Activated CD4-positive, alpha-beta memory T cell treated with anti-CD3 and anti-CD28 coated beads for 36 hours (primary cell): ENCODE results near the gene SLC13A5. TPM values are rescaled to one million over a fixed set of nuclear protein-coding genes. Genes with fewer than 3 reads are reported as not detected.
"Not testable (repeated sequence)": the region's sequence is repeated elsewhere in the genome, so short reads cannot be mapped to it uniquely, and the experiment has no call there.

Source experiments
- CTCF ChIA-PET: fragments of 350-600 bp; sonication (Branson Sonifier 250); formaldehyde crosslinking; loops from one replicate; lab custom pipeline; 2021; ENCODE audit warnings: antibody characterized with exemption, inconsistent platforms; lab: Charles Lee
- POLR2A ChIA-PET: fragments of 350-600 bp; sonication (Branson Sonifier 250); formaldehyde crosslinking; loops from one replicate; lab custom pipeline; 2021; ENCODE audit warnings: antibody characterized with exemption; lab: Charles Lee
- DNase-seq: peaks from one replicate; pipeline ENCODE4 v3.0.0-alpha.2; 2020
- H3K27ac Mint-ChIP-seq: one replicate; pipeline ENCODE4 v1.8.0; 2021; ENCODE audit warnings: mixed read lengths
- H3K27me3 Mint-ChIP-seq: one replicate; pipeline ENCODE4 v1.8.0; 2021; ENCODE audit warnings: mixed read lengths
- H3K36me3 Mint-ChIP-seq: one replicate; pipeline ENCODE4 v1.8.0; 2021; ENCODE audit warnings: mixed read lengths
- H3K4me1 Mint-ChIP-seq: one replicate; pipeline ENCODE4 v1.8.0; 2021; ENCODE audit warnings: low read depth, mixed read lengths
- H3K4me3 Mint-ChIP-seq: one replicate; pipeline ENCODE4 v1.8.0; 2021; ENCODE audit warnings: mild to moderate bottlenecking, mixed read lengths
- H3K9me3 Mint-ChIP-seq: one replicate; pipeline ENCODE4 v1.8.0; 2021; ENCODE audit warnings: mixed read lengths
- intact Hi-C: fragments of 100-400 bp; cut with micrococcal nuclease; formaldehyde crosslinking; loops from one replicate; pipeline ENCODE4 v1.15.1; 2023
- total RNA-seq, 2 experiments: library from RNA; stranded (reverse); gene quantifications; one replicate each; pipeline ENCODE4 v1.2.3, GENCODE V29; 2021

The SLC13A5 gene
- total RNA-seq, 2 experiments from 2014 or later: not detected

DNA sequence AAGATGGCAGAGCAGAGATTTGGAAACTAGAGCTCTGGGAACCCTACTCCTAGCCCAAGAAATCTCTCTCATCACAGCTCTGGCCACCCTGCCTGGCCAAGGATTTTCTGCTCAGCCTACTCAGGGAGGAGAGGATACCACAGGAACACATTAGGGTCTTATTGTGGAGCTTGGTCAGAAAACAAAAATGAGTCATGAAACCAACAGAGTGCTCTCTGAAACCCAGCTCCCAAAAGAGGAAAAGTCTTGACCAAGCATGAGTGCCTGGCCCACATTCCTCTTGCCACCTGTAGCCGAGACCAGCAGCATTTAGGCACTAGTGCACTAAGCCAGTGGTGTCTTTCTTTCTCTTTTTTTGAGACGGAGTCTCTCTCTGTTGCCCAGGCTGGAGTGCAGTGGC lies 18.1 kb downstream of the SLC13A5 start:
- H3K9me3 Mint-ChIP-seq: no peaks in the 10 kb centered on the region
- POLR2A ChIA-PET: no interaction called here

GRCh38 chr17:6691958-6692357 lies 21.2 kb downstream of the SLC13A5 start:
- POLR2A ChIA-PET: interaction anchor here (0.6 kb wide), 1 partner anchor 180 kb away, joined by 3 read pairs; no protein-coding TSS in a partner anchor
- H3K4me1 Mint-ChIP-seq, H3K9me3 Mint-ChIP-seq, intact Hi-C loops, H3K27ac Mint-ChIP-seq, DNase-seq, H3K4me3 Mint-ChIP-seq, H3K36me3 Mint-ChIP-seq: not testable (repeated sequence)
- peaks cover 36% of the 10 kb centered on the region for H3K27me3 Mint-ChIP-seq
- CTCF ChIA-PET: interaction anchor here (0.6 kb wide), 1 partner anchor 239 kb away, joined by 4 read pairs; no protein-coding TSS in a partner anchor

More for the DNA sequence above, 18.1 kb downstream of the SLC13A5 start:
- Mint-ChIP-seq H3K4me1 (no peaks in the 10 kb centered on the region), H3K4me3 (no peak overlapping the region), H3K27ac (no peak overlapping the region), H3K27me3 (peaks cover 28% of the 10 kb centered on the region), H3K36me3 (no peaks in the 10 kb centered on the region)
- no peak for DNase-seq
- CTCF ChIA-PET: no interaction called here
- intact Hi-C loops: no loop called here

GRCh38 chr17:6691546-6691945 lies 21.6 kb downstream of the SLC13A5 start:
- POLR2A ChIA-PET: interaction anchor here (0.6 to 1.1 kb wide), 2 partner anchors 180 to 186 kb away, joined by 3 read pairs; no protein-coding TSS in a partner anchor
- Mint-ChIP-seq H3K27me3 (peaks cover 37% of the 10 kb centered on the region), H3K4me1 (no peaks in the 10 kb centered on the region), H3K36me3 (no peaks in the 10 kb centered on the region), H3K27ac (no peak overlapping the region), H3K4me3 (no peak overlapping the region), H3K9me3 (no peaks in the 10 kb centered on the region)
- CTCF ChIA-PET: interaction anchor here (0.6 kb wide), 1 partner anchor 239 kb away, joined by 4 read pairs; no protein-coding TSS in a partner anchor
- intact Hi-C loops: no loop called here
- DNase-seq: no peak

GRCh38 chr17:6690641-6691040 lies 22.5 kb downstream of the SLC13A5 start:
- ChIA-PET POLR2A (interaction anchor here (1.1 kb wide), 1 partner anchor 187 kb away, joined by 3 read pairs; no protein-coding TSS in a partner anchor), CTCF (no interaction called here)
- Mint-ChIP-seq H3K36me3 (no peaks in the 10 kb centered on the region), H3K4me1 (no peaks in the 10 kb centered on the region), H3K4me3 (no peak overlapping the region), H3K27ac (no peak overlapping the region), H3K9me3 (no peaks in the 10 kb centered on the region), H3K27me3 (peaks cover 37% of the 10 kb centered on the region)
- no peak for DNase-seq
- intact Hi-C loops: no loop called here

GRCh38 chr17:6688944-6689343 lies 24.2 kb downstream of the SLC13A5 start:
- intact Hi-C loops: no loop called here
- Mint-ChIP-seq H3K4me3 (no peak overlapping the region), H3K9me3 (no peaks in the 10 kb centered on the region), H3K4me1 (no peaks in the 10 kb centered on the region), H3K27me3 (peaks cover 28% of the 10 kb centered on the region), H3K27ac (no peak overlapping the region), H3K36me3 (no peaks in the 10 kb centered on the region)
- ChIA-PET CTCF (no interaction called here), POLR2A (no interaction called here)
- DNase-seq: no peak

GRCh38 chr17:6686026-6686425 lies 27.1 kb downstream of the SLC13A5 start:
- no peaks in the 10 kb centered on the region for H3K9me3 Mint-ChIP-seq
- H3K27me3 Mint-ChIP-seq: peaks cover 20% of the 10 kb centered on the region
- no peak overlapping the region for H3K4me3 Mint-ChIP-seq
- DNase-seq: no peak
- ChIA-PET CTCF (interaction anchor here (0.6 kb wide), 1 partner anchor 141 kb away, joined by 3 read pairs; no protein-coding TSS in a partner anchor), POLR2A (no interaction called here)
- H3K36me3 Mint-ChIP-seq: no peaks in the 10 kb centered on the region
- no peak overlapping the region for H3K27ac Mint-ChIP-seq
- intact Hi-C loops: no loop called here
- no peaks in the 10 kb centered on the region for H3K4me1 Mint-ChIP-seq

- no peak overlapping the region for H3K4me3 Mint-ChIP-seq
- POLR2A ChIA-PET: no interaction called here
- CTCF ChIA-PET: interaction anchor here (0.6 kb wide), 1 partner anchor 142 kb away, joined by 3 read pairs; no protein-coding TSS in a partner anchor
- DNase-seq: no peak
- no peaks in the 10 kb centered on the region for H3K36me3 Mint-ChIP-seq
- intact Hi-C loops: no loop called here
- H3K27ac Mint-ChIP-seq: no peak overlapping the region
- H3K4me1 Mint-ChIP-seq: no peaks in the 10 kb centered on the region
- H3K27me3 Mint-ChIP-seq: peaks cover 20% of the 10 kb centered on the region
- H3K9me3 Mint-ChIP-seq: no peaks in the 10 kb centered on the region
Observed at GRCh38 chr17:6684881-6685767, 28.0 kb downstream of the SLC13A5 start.

- no peak overlapping the region for H3K27ac Mint-ChIP-seq
- no peaks in the 10 kb centered on the region for H3K36me3 Mint-ChIP-seq
- ChIA-PET POLR2A (interaction anchor here (0.6 kb wide), 1 partner anchor 248 kb away, joined by 3 read pairs; no protein-coding TSS in a partner anchor), CTCF (no interaction called here)
- peaks cover 21% of the 10 kb centered on the region for H3K27me3 Mint-ChIP-seq
- H3K9me3 Mint-ChIP-seq: no peaks in the 10 kb centered on the region
- no peaks in the 10 kb centered on the region for H3K4me1 Mint-ChIP-seq
- no peak overlapping the region for H3K4me3 Mint-ChIP-seq
- no peak for DNase-seq
- intact Hi-C loops: no loop called here
Observed at GRCh38 chr17:6684460-6684783, 28.7 kb downstream of the SLC13A5 start.

DNA sequence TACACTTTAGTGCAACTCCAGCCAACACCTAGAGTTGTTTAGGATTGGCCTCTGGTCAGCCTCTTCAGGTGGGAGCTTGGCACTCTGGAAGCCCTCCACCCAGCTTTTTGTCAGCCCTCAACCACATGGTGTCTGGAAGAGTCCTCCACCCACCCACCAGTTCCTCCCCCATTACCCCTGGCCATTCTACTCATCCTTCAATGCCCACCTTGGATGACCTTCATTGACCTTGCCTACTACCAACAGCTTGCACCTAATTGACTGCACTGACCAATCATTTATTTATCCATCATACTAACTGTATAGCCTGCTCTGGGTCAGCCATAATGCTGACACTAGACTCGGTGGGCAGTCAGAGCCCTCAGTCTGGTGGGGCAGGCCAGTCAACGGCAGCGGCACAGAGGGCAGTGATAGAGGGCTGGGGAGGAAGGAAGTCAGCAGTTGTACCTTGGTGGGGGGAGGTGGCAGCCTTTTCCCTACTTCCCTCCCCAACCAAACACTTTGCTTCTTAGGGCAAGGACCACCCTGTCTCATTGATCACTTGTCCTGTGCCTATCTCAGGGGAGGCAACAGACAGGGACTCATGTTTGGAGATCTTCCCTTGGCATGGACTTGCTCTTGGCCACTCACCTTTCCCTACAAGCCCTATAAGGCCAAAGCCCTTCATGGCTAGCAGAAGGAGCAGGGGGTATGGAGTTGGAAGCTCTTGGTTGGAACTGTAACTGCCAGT lies 29.3 kb downstream of the SLC13A5 start:
- no peaks in the 10 kb centered on the region for H3K9me3 Mint-ChIP-seq
- ChIA-PET POLR2A (interaction anchor here (0.6 kb wide), 1 partner anchor 248 kb away, joined by 3 read pairs; no protein-coding TSS in a partner anchor), CTCF (interaction anchor here (1.3 kb wide), 1 partner anchor 18 kb away, joined by 4 read pairs; no protein-coding TSS in a partner anchor)
- H3K27me3 Mint-ChIP-seq: peaks cover 21% of the 10 kb centered on the region
- no peak overlapping the region for H3K4me3 Mint-ChIP-seq
- DNase-seq: no peak
- intact Hi-C loops: no loop called here
- no peaks in the 10 kb centered on the region for H3K36me3 Mint-ChIP-seq
- no peaks in the 10 kb centered on the region for H3K4me1 Mint-ChIP-seq
- H3K27ac Mint-ChIP-seq: no peak overlapping the region

DNA sequence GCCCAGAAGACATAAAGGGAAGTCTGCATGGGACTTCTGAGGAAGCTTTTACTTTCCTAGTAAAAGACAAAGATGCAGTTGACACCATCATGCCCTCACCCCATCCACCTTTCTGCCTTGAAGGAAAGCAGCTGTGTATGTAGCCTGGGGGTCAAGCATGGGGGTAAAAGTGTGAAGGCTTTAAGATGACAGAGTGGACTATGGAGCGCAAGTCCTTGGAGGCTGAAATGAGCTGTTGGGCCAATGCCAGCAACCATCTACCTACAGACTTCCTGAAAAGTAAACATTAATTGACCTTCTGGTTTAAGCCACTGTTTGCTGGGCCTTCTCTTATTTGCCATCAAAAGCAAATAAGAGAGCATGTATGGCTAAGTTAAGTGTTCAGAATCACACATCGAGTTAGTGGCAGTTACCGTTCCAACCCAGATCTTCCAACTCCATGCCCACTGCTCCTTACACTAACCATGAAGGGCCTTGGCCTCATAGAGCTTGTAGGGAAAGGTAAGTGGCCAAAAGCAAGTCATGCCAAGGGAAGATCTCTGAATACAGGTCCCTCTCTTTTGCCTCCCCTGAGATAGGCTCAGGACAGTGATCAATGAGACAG lies 30.0 kb downstream of the SLC13A5 start:
- intact Hi-C loops: no loop called here
- Mint-ChIP-seq H3K4me3 (no peak overlapping the region), H3K27me3 (peaks cover 26% of the 10 kb centered on the region), H3K27ac (no peak overlapping the region), H3K9me3 (no peaks in the 10 kb centered on the region), H3K36me3 (no peaks in the 10 kb centered on the region), H3K4me1 (no peaks in the 10 kb centered on the region)
- ChIA-PET CTCF (interaction anchor here (1.3 kb wide), 1 partner anchor 17 kb away, joined by 4 read pairs; no protein-coding TSS in a partner anchor), POLR2A (no interaction called here)
- no peak for DNase-seq

DNA sequence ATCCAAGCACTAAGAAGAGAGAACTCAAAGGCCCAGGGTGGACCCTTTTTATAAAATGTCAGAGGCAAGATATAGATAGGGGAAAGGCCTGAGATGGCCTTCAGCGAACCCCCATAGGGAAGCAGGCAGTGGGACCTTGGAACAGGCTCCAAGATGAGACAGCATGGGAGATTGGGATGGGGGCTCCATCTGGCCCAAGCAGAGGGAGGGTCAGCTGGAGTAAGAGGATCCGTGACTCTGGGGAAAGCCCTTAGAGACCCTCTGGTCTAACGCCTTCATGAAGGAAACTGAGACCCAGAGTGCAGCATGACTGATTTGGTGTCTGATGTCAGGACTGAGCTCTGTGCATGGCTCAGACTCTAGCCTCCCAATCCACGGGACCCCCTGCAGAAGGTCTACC lies 30.8 kb downstream of the SLC13A5 start:
- POLR2A ChIA-PET: no interaction called here
- CTCF ChIA-PET: interaction anchor here (1.3 kb wide), 1 partner anchor 16 kb away, joined by 4 read pairs; no protein-coding TSS in a partner anchor
- no peaks in the 10 kb centered on the region for H3K36me3 Mint-ChIP-seq
- H3K27ac Mint-ChIP-seq: no peak overlapping the region
- H3K27me3 Mint-ChIP-seq: peaks cover 22% of the 10 kb centered on the region
- no peak overlapping the region for H3K4me3 Mint-ChIP-seq
- H3K9me3 Mint-ChIP-seq: no peaks in the 10 kb centered on the region
- no peak for DNase-seq
- peaks cover 5% of the 10 kb centered on the region for H3K4me1 Mint-ChIP-seq
- intact Hi-C loops: no loop called here
